Epithelial cell of esophagus (primary cell): ENCODE results near the gene DPYD.
A peak's percentile ranks its signal among the peaks of the same experiment; 100 is the strongest.

Source experiments
- DNase-seq: peaks from one replicate; pipeline ENCODE4 v3.0.0; 2010; ENCODE audit warnings: low read depth
- H3K4me3 ChIP-seq: 2 replicates; pipeline ENCODE4 v1.5.1; 2011; ENCODE audit warnings: mild to moderate bottlenecking, low read length, control low read depth
- TF ChIP-seq, protein P1 (sequence below): IDR thresholded peaks from 2 replicates; pipeline ENCODE4 v1.5.1; 2011; ENCODE audit warnings: low read depth, mild to moderate bottlenecking, low read length, control low read depth, inconsistent platforms; ENCODE audit not compliant: insufficient read depth; ENCODE audit errors: missing control alignments

The DPYD gene

DNA sequence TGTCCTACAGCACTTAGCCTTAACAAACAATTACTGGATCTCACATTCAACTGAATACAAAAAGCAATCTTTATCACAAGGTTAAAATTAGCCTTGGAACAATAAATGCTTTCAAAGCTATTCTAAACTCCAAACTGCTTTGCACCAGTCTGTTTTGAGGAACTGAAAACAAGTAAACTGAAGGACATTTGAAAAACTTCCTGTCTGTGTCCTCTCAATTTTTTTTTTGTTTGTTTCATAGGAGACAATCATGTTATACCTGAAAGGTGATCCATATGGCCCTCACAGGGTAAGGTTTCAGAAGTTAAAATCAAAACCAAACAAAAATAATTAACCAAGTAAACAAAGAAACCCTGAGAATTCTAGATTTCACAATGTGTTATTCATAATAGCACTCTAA is 459.1 kb downstream of the DPYD start:
- DNase-seq: no peak
- TF ChIP-seq, protein P1, sequence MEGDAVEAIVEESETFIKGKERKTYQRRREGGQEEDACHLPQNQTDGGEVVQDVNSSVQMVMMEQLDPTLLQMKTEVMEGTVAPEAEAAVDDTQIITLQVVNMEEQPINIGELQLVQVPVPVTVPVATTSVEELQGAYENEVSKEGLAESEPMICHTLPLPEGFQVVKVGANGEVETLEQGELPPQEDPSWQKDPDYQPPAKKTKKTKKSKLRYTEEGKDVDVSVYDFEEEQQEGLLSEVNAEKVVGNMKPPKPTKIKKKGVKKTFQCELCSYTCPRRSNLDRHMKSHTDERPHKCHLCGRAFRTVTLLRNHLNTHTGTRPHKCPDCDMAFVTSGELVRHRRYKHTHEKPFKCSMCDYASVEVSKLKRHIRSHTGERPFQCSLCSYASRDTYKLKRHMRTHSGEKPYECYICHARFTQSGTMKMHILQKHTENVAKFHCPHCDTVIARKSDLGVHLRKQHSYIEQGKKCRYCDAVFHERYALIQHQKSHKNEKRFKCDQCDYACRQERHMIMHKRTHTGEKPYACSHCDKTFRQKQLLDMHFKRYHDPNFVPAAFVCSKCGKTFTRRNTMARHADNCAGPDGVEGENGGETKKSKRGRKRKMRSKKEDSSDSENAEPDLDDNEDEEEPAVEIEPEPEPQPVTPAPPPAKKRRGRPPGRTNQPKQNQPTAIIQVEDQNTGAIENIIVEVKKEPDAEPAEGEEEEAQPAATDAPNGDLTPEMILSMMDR: no peak
- no peak overlapping the region for H3K4me3 ChIP-seq

DNA sequence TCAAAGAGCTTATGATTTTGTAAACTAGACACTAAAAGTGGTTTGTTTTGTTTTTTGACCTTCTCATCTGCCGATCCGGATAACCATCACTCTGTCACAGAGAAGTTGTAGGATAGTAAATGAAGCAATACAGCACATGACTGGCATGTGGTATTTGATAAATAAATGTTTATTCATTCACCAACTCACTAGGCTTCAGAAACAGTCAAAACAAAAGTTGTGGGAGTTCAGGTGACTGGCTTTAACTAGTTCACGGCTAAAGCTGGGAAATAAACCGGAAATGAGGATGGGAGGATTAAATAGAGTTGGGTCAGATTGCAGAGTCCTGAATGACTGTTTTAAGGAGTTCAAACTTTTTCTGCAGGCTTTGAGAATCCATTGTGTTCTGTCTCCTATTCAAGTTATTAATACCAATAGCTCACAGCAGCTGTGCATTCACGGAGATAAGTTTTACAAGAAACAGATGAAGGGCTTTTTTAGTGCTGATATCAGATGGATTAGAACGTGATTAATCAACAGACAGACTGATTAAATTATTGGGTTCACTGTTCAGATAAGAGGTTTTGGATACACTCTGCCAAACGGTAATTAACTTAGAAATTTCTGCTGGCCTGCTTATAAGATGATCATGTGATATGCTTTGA is 463.3 kb downstream of the DPYD start:
- no peak for DNase-seq
- TF ChIP-seq, protein P1: no peak

GRCh38 chr1:97451944-97452343 is 468.9 kb downstream of the DPYD start:
- DNase-seq: peak; percentile 4
- TF ChIP-seq, protein P1: no peak
- H3K4me3 ChIP-seq: no peak overlapping the region

More for the DNA sequence above, 463.3 kb downstream of the DPYD start:
- H3K4me3 ChIP-seq: no peak overlapping the region

DNA sequence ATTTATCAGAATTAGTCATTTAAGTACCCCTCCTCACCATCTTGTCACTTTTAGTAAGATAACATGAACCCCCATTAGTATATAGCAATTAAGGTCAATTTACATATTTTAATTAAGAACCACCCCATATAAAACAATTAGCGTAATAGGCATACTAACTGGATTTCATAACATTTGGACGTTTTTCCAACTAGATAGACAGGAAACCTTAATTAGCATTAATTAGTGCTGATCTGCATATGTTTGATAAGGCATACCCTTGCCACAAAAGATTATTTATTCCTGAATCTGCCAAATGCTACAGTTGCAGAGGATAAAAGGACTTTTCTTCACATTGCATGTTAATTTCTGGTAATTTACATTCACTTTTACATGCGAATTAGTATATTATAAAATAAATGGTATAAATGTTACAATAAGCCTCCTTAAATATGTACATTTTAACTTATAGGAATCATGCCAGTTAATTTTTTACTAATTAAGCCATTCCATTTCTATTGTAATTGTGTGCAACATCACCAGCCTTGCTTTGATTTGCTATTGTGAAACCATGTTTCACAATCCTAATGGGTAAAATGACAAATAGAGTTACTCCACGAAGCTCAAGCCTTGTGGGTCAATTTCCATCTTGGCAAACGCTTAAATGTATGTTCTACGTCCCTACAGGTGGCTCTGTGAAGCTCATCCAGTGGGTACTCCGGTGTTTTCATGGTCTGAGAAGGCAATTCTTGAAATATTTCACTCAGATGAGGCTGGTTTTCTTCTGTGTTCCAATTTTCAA is 469.6 kb downstream of the DPYD start:
- DNase-seq: peak; percentile 18
- TF ChIP-seq, protein P1: no peak
- no peak overlapping the region for H3K4me3 ChIP-seq

- TF ChIP-seq, protein P1: no peak
- DNase-seq: no peak
- no peak overlapping the region for H3K4me3 ChIP-seq
These were observed 478.9 kb downstream of the DPYD start for GRCh38 chr1:97441966-97442365.

DNA sequence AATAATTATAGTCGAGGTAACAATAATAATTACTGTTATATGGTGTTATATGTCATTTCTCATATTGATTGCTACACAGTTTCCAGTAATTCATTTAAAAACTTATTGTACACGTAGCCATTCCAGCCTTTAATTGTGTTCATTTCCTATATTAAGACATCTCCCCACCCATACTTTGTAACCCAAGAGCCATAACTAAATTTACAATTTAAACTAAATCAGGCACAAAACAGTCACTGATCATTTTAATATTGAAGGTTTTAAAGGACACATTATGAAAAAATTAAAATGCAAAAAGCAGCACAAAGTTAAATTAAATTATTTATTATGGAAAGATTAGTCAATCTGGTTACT is 487.0 kb downstream of the DPYD start:
- TF ChIP-seq, protein P1: no peak
- H3K4me3 ChIP-seq: no peak overlapping the region
- DNase-seq: no peak
